Effector CD8-positive, alpha-beta T cell (primary cell): ENCODE data around the gene MOSPD2.

ENCODE experiments used
- DNase-seq: peaks from one replicate; lab custom pipeline; 2025; lab: John Stamatoyannopoulos, UW

MOSPD2 gene

GRCh38 chrX:14915596-14915995 is 42.4 kb downstream of the MOSPD2 start:
- no peak for DNase-seq

GRCh38 chrX:14916017-14916674 is 42.9 kb downstream of the MOSPD2 start:
- DNase-seq, result no peak

- no peak for DNase-seq
Measured at GRCh38 chrX:14919407-14919806, 46.2 kb downstream of the MOSPD2 start.

GRCh38 chrX:14920196-14920595 is 47.0 kb downstream of the MOSPD2 start:
- DNase-seq, result no peak

- DNase-seq, result no peak
Measured at GRCh38 chrX:14922437-14922836, 49.2 kb downstream of the MOSPD2 start.

- no peak for DNase-seq
Measured at GRCh38 chrX:14923761-14924160, 50.5 kb downstream of the MOSPD2 start.

- no peak for DNase-seq
Measured at GRCh38 chrX:14926471-14926870, 53.2 kb downstream of the MOSPD2 start.

GRCh38 chrX:14927401-14927800 is 54.2 kb downstream of the MOSPD2 start:
- no peak for DNase-seq

- DNase-seq, result no peak
Measured at GRCh38 chrX:14930663-14931062, 57.4 kb downstream of the MOSPD2 start.

- no peak for DNase-seq
Measured at GRCh38 chrX:14932136-14932535, 58.9 kb downstream of the MOSPD2 start.

GRCh38 chrX:14934423-14934822 is 61.2 kb downstream of the MOSPD2 start:
- DNase-seq, result no peak

- DNase-seq, result no peak
Measured at GRCh38 chrX:14936561-14936960, 63.3 kb downstream of the MOSPD2 start.

- DNase-seq, result no peak
Measured at GRCh38 chrX:14939644-14940043, 66.4 kb downstream of the MOSPD2 start.

GRCh38 chrX:14941301-14941700 is 68.1 kb downstream of the MOSPD2 start:
- no peak for DNase-seq

GRCh38 chrX:14942341-14942740 is 69.1 kb downstream of the MOSPD2 start:
- DNase-seq, result no peak

GRCh38 chrX:14943962-14944361 is 70.7 kb downstream of the MOSPD2 start:
- no peak for DNase-seq

- DNase-seq, result no peak
Measured at GRCh38 chrX:14946606-14947155, 73.5 kb downstream of the MOSPD2 start.

- DNase-seq, result no peak
Measured at GRCh38 chrX:14948691-14949090, 75.5 kb downstream of the MOSPD2 start.

GRCh38 chrX:14956813-14957582 is 83.8 kb downstream of the MOSPD2 start:
- DNase-seq, result no peak

GRCh38 chrX:14963447-14964236 is 90.4 kb downstream of the MOSPD2 start:
- no peak for DNase-seq

GRCh38 chrX:14964500-14964899 is 91.3 kb downstream of the MOSPD2 start:
- no peak for DNase-seq
